Hepatocyte (in vitro differentiated cells): ENCODE results near the gene SLC35E1. TPM values are rescaled to one million over a fixed set of nuclear protein-coding genes. Genes with fewer than 3 reads are reported as not detected.

ENCODE experiments used
- DNase-seq: peaks from one replicate; pipeline ENCODE4 v3.0.0-alpha.2; 2016; ENCODE audit warnings: low spot score
- H2AFZ ChIP-seq: fragments of 200-600 bp; sonication (generic); 2 replicates; pipeline ENCODE4 v1.6.0; 2016; ENCODE audit warnings: antibody characterized with exemption, mild to moderate bottlenecking
- H3K27ac ChIP-seq: fragments of 200-600 bp; sonication (generic); 2 replicates; pipeline ENCODE4 v1.5.1; 2016; ENCODE audit warnings: mild to moderate bottlenecking
- H3K27me3 ChIP-seq: fragments of 200-600 bp; sonication (generic); 2 replicates; pipeline ENCODE4 v1.6.1; 2016
- H3K36me3 ChIP-seq: fragments of 200-600 bp; sonication (generic); replicated peaks from 2 replicates; pipeline ENCODE4 v1.5.1; 2016; ENCODE audit warnings: low read depth; ENCODE audit not compliant: insufficient read depth
- H3K4me1 ChIP-seq: fragments of 200-600 bp; sonication (generic); 2 replicates; pipeline ENCODE4 v1.5.1; 2016; ENCODE audit warnings: mild to moderate bottlenecking, moderate library complexity; ENCODE audit not compliant: insufficient read depth
- H3K4me2 ChIP-seq: fragments of 200-600 bp; sonication (generic); 2 replicates; pipeline ENCODE4 v1.6.0; 2016
- H3K4me3 ChIP-seq: fragments of 200-600 bp; sonication (generic); 2 replicates; pipeline ENCODE4 v1.5.1; 2016; ENCODE audit warnings: mild to moderate bottlenecking
- H3K79me2 ChIP-seq: fragments of 200-600 bp; sonication (generic); 2 replicates; pipeline ENCODE4 v1.6.0; 2017; ENCODE audit warnings: mild to moderate bottlenecking
- H3K9me2 ChIP-seq: fragments of 200-600 bp; sonication (generic); replicated peaks from 2 replicates; pipeline ENCODE4 v1.6.0; 2017; ENCODE audit warnings: mild to moderate bottlenecking; ENCODE audit not compliant: insufficient read depth
- H3K9me3 ChIP-seq: fragments of 200-600 bp; sonication (generic); 2 replicates; pipeline ENCODE4 v1.5.1; 2016; ENCODE audit warnings: low read depth, mild to moderate bottlenecking
- H4K20me1 ChIP-seq: fragments of 200-600 bp; sonication (generic); 2 replicates; pipeline ENCODE4 v1.6.0; 2016; ENCODE audit warnings: mild to moderate bottlenecking; ENCODE audit not compliant: insufficient read depth, poor library complexity, severe bottlenecking
- EZH2 ChIP-seq: fragments of 200-600 bp; sonication (generic); IDR thresholded peaks from 2 replicates; pipeline ENCODE4 v1.6.1; 2016; ENCODE audit warnings: antibody characterized with exemption, mild to moderate bottlenecking, borderline replicate concordance
- EZH2phosphoT487 ChIP-seq: fragments of 200-600 bp; sonication (generic); IDR thresholded peaks from one replicate; pipeline ENCODE4 v1.6.1; 2018; ENCODE audit warnings: antibody characterized with exemption, mild to moderate bottlenecking, low read depth, moderate library complexity; ENCODE audit not compliant: unreplicated experiment, severe bottlenecking
- WGBS: methylation state at CpG from one replicate; pipeline ENCODE4 v1.1.6; 2016; ENCODE audit warnings: low lambda C conversion rate; ENCODE audit errors: missing lambda C conversion rate; 5-methylcytosine and 5-hydroxymethylcytosine counted together
- polyA plus RNA-seq: library from polyadenylated mRNA; unstranded; fragments of >200 nt; fragmentation: Nextera tagmentation; extraction: Ambion mirVana; gene quantifications from 2 replicates; pipeline ENCODE4 v1.2.1, GENCODE V29; 2016
- small RNA-seq: library from RNA; depleted of rRNA; stranded (forward); fragments of <200 nt; gene quantifications from one replicate; pipeline ENCODE3, GENCODE V24; 2014
- total RNA-seq: library from RNA; depleted of rRNA; stranded (reverse); fragments of >200 nt; gene quantifications from 2 replicates; pipeline ENCODE4 v1.2.3, GENCODE V29; 2014
- TF ChIP-seq, protein P1 (sequence below): fragments of 200-600 bp; sonication (generic); IDR thresholded peaks from 2 replicates; pipeline ENCODE4 v1.5.1; 2016; ENCODE audit warnings: antibody characterized with exemption, mild to moderate bottlenecking; ENCODE audit not compliant: poor library complexity

SLC35E1 gene
- total and polyA plus RNA-seq, 2 experiments from 2014 or later = 32.0 to 33.3 TPM

DNA sequence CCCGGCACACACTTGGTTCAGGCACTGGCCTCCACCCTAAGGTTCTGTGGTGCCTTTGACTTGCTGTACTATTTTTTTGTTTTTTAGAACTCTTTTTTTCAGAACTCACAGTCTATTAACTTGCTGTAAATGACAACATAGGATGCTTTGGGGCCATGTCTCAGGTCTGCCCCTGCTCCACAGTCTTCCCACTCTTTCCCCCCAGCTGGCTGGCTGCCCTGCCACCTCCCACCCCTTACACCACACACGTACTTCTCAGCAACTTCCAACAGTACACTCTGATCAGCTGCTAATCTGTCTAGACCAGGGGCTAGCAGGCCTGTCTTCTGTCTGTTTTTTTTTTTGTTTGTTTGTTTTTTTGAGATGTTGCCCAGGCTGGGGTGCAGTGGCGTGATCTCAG lies 67.9 kb downstream of the SLC35E1 start:
- Histone ChIP-seq H3K27ac (no peak overlapping the region), H3K79me2 (no peaks in the 10 kb centered on the region), H3K4me2 (no peak overlapping the region), H2AFZ (no peak overlapping the region), H3K4me1 (no peaks in the 10 kb centered on the region), H3K27me3 (no peaks in the 10 kb centered on the region), H4K20me1 (no peaks in the 10 kb centered on the region), H3K9me2 (no peaks in the 10 kb centered on the region), H3K36me3 (no peaks in the 10 kb centered on the region), H3K4me3 (no peak overlapping the region), H3K9me3 (no peaks in the 10 kb centered on the region)
- TF ChIP-seq EZH2 (no peak), EZH2phosphoT487 (no peak)
- TF ChIP-seq, protein P1, sequence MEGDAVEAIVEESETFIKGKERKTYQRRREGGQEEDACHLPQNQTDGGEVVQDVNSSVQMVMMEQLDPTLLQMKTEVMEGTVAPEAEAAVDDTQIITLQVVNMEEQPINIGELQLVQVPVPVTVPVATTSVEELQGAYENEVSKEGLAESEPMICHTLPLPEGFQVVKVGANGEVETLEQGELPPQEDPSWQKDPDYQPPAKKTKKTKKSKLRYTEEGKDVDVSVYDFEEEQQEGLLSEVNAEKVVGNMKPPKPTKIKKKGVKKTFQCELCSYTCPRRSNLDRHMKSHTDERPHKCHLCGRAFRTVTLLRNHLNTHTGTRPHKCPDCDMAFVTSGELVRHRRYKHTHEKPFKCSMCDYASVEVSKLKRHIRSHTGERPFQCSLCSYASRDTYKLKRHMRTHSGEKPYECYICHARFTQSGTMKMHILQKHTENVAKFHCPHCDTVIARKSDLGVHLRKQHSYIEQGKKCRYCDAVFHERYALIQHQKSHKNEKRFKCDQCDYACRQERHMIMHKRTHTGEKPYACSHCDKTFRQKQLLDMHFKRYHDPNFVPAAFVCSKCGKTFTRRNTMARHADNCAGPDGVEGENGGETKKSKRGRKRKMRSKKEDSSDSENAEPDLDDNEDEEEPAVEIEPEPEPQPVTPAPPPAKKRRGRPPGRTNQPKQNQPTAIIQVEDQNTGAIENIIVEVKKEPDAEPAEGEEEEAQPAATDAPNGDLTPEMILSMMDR = no peak
- WGBS = 89% methylated on average over 3 of the region's 3 CpGs
- no peak for DNase-seq

Small RNA genes within 50 kb of the gene (small RNA-seq; reads per million reads assigned to genes)
- not detected for gene RN7SL146P

Other genes starting within 250 kb of the SLC35E1 start
- 3.0 and 4.5 TPM in 2 replicates for gene KLF2, start 247.6 kb downstream of the SLC35E1 start, total RNA-seq
- gene KLF2, start 247.6 kb downstream of the SLC35E1 start, polyA plus RNA-seq = 27.7 and 40.9 TPM in 2 replicates
- 10.2 and 15.9 TPM in 2 replicates for gene EPS15L1, start 100.4 kb downstream of the SLC35E1 start, total RNA-seq
- gene EPS15L1, start 100.4 kb downstream of the SLC35E1 start, polyA plus RNA-seq = 26.8 and 27.7 TPM in 2 replicates
- not detected in 2 replicates for gene CALR3, start 76.2 kb downstream of the SLC35E1 start, total RNA-seq
- not detected in 2 replicates for gene CALR3, start 76.2 kb downstream of the SLC35E1 start, polyA plus RNA-seq
- 2.2 and 3.0 TPM in 2 replicates for gene C19orf44, start 76.0 kb downstream of the SLC35E1 start, total RNA-seq
- 2.5 and 2.9 TPM in 2 replicates for gene C19orf44, start 76.0 kb downstream of the SLC35E1 start, polyA plus RNA-seq
- gene CHERP, start 30.0 kb downstream of the SLC35E1 start, total RNA-seq = 6.1 and 7.8 TPM in 2 replicates
- 38.7 and 40.2 TPM in 2 replicates for gene CHERP, start 30.0 kb downstream of the SLC35E1 start, polyA plus RNA-seq
- 4.9 and 6.6 TPM in 2 replicates for gene MED26, start 55.8 kb upstream of the SLC35E1 start, total RNA-seq
- 7.8 and 8.0 TPM in 2 replicates for gene MED26, start 55.8 kb upstream of the SLC35E1 start, polyA plus RNA-seq
- 141 and 154 TPM in 2 replicates for gene SMIM7, start 87.7 kb upstream of the SLC35E1 start, total RNA-seq
- 99.2 and 105 TPM in 2 replicates for gene SMIM7, start 87.7 kb upstream of the SLC35E1 start, polyA plus RNA-seq
- 10.2 and 10.6 TPM in 2 replicates for gene TMEM38A, start 88.7 kb upstream of the SLC35E1 start, total RNA-seq
- gene TMEM38A, start 88.7 kb upstream of the SLC35E1 start, polyA plus RNA-seq = 9.3 and 10.9 TPM in 2 replicates
- gene NWD1, start 147.4 kb upstream of the SLC35E1 start, total RNA-seq = 0.07 and 0.12 TPM in 2 replicates
- 0.01 TPM in 1 of 2 replicates, not detected in the other for gene NWD1, start 147.4 kb upstream of the SLC35E1 start, polyA plus RNA-seq